GM18508 (cell line): ENCODE data around the gene NAA25.
A peak's percentile ranks its signal among the peaks of the same experiment; 100 is the strongest.
"Not testable (repeated sequence)": the region's sequence is repeated elsewhere in the genome, so short reads cannot be mapped to it uniquely, and the experiment has no call there.

ENCODE experiments used
- ATAC-seq: cut with Tn5 transposase; IDR thresholded peaks from one replicate; pipeline ENCODE4 v1.9.1; 2021; ENCODE audit warnings: moderate number of reproducible peaks; ENCODE audit not compliant: insufficient read depth, unreplicated experiment

Gene NAA25

GRCh38 chr12:112012775-112013600 lies 95.6 kb downstream of the NAA25 start, which contains the start of the genes ERP29 and TMEM116:
Gene ERP29 (plus strand): TSS chr12:112013426. CDS start chr12:112013466, 40 bp downstream.
Gene TMEM116 (minus strand): TSS chr12:112013165. CDS start chr12:112005270, 7,895 bp downstream.
- ATAC-seq = peak; percentile 38

GRCh38 chr12:112011685-112012084 lies 96.9 kb downstream of the NAA25 start:
- no peak for ATAC-seq

DNA sequence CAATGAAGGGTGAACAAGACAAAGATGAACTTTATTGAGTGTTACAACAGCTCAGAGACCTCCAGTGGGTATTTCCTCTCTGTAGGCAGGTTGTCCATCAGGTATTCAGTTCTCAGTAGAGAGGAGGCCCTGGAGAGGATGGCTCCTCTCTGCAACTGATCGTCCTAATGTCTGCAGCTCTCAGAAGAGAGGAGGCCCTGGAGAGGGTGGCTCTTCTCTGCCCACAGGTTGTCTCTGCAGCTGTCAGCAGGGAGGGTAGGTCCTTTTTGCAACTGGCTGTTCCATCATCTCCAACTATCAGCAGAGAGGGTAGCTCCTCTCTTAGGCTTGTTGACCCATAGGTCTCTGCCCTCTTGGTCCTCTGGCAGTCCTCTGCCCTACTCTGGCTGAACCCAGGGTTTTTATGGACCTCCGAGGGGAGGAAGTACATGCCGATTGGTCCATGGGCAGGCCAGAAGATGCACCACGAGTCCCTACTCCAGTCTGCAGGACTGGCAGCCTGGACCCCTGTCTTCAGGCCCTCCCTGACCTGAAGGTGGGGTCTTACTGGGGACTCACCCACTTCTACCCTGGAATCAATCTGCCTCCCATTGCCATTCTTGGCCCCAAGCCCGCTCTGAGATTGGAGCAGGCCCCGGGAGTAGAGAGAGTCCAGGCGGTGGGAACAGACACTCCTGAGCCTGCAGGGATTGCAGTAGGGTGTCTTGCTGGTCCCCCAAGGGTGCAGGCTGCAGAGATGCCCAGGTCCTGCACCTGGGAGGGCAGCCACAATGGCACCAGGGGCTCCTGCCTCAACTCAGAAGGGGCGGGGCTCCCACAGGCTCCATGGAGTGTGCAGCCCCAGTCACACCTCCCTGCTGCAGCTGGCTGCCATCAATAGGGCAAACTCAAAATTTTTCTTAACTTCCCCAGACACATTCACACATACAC lies 97.9 kb downstream of the NAA25 start:
- ATAC-seq = no peak

DNA sequence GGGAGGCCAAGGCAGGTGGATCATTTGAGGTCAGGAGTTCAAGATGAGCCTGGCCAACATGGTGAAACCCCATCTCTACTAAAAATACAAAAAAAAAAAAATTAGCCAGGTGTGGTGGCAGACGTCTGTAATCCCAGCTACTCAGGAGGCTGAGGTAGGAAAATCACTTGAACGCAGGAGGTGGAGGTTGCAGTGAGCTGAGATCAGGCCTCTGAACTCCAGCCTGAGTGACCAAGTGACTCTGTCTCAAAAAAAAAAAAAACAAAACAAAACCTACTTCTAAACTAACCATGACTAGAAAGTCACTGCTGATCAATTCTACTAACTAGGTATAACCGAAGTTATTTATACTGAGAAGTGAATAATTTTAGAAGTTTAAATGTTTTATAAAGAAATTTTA lies 99.0 kb downstream of the NAA25 start:
- not testable (repeated sequence) for ATAC-seq

- ATAC-seq = no peak
Observed at GRCh38 chr12:112008918-112009317, 99.7 kb downstream of the NAA25 start.

- ATAC-seq = no peak
Observed at GRCh38 chr12:112007945-112008344, 100.6 kb downstream of the NAA25 start.

DNA sequence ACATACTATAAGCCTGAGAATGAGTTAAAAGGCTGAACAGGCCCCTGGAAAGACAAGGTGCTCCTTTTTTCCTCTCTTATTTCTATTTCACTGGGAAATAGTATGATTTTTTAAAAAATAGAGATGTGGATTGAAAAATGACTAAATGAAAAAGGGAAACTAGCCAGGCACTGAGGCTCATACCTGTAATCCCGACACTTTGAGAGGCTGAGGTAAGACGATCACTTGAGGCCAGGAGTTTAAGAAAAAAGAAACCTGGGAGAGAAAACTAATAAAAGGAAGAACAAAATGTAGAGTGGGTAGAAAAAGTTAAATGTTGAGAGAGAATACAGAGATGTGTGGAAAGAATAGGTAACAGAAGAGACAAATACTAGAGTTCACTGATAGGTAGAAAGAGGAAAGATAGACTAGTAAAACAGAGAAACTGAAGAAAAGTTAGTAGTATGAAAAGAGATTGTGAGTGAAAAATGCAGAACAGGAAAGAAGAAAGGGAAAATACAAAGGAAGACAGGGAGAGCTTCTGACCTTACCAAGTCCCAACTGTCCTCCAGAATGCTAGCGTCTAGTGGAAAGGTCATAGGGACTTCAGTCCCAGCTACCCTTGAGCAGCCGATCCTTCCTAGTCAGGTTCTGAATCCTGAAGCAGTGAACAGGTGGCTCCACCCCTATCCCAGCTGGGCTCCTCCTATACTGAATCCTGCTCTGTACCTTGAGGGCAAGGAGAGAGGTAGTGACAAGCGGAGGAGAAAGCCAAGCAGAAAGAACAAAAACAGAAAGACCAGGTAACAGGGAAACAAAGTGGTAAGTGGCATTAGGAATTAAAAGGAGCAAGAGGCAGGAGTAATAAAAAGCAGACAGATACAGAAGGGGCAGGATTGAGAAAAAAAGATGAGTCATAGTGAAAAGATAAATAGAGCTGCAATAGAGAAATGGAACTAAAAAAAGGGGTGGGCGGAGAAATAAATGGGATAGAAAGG lies 102.9 kb downstream of the NAA25 start:
- ATAC-seq = no peak

GRCh38 chr12:112004041-112004440 lies 104.5 kb downstream of the NAA25 start:
- ATAC-seq = no peak

DNA sequence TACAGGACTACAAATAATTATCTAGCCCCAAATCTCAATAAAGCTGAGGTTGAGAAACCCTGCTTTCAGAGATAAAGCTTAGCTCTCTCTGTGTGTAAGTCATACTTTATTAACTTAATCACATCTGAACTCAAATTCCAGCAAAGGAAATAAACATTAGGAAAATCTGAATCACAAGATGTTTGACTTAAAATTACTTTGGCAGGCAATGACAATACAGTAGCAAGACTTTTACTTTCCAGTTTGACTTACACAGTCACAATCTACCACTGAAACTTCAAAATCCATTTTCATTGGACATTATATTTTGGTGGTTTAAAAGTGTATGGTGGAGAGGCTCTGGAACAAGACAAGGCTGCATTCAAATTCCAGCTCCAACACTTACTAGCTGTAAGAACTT lies 107.0 kb downstream of the NAA25 start:
- ATAC-seq = no peak

DNA sequence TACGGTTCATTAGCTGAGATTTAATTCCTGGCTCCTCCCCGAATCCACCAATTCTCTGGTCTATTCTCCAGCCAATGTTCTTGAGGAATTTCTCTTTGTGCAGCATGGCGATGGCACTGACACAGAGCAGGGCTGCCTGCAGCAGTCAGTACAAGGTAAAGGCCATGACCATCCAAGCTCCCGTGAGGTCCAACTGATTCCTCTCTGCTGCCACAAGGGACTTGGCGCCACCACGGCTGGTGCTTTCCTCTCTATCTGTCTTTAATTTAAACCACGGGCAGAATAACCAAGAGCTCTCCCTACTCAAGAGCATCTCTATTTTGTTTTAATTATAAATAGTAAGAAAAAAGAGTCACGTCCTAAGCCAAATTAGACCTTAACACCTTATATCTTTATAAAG lies 107.8 kb downstream of the NAA25 start:
- no peak for ATAC-seq

GRCh38 chr12:111999129-111999528 lies 109.5 kb downstream of the NAA25 start:
- not testable (repeated sequence) for ATAC-seq

DNA sequence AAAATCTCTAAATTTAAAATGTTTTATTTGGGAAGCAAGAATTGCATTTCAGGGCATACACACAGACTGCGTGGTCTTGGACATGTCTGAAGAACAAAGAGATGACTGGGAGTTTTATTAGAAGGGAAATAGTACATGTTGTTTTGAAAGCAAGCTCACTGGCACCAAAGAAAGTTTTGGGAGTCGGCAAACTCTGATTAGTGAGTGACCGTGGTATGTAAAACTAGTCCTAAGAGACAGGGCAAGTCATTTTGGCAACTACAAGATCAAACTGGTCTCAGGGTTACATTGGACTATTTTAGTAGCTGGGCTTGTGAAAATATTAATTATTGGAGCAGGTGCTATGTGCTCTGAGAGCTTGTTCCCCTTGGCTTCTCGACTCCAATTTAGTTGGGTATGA lies 110.6 kb downstream of the NAA25 start:
- no peak for ATAC-seq

DNA sequence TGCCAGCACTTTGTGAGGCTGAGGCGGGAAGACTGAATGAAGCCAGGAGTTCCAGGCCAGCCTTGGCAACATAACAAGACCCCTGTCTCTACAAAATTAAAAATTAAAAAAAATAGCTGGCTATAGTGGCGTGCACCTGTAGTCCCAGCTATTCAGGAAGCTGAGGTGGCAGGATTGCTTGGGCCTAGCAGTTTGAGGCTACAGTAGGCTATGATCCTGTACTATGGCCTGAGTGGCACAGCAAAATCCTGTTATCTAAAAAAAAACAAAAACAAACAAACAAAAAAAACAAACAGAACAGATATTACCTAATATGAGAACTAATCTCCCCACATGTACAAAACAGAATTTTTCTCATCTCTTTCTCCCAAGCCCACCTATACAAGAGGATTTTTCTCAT lies 111.3 kb downstream of the NAA25 start:
- no peak for ATAC-seq

- no peak for ATAC-seq
Observed at GRCh38 chr12:111995782-111996480, 112.7 kb downstream of the NAA25 start.

- ATAC-seq = not testable (repeated sequence)
Observed at GRCh38 chr12:111994211-111995111, 114.1 kb downstream of the NAA25 start.

DNA sequence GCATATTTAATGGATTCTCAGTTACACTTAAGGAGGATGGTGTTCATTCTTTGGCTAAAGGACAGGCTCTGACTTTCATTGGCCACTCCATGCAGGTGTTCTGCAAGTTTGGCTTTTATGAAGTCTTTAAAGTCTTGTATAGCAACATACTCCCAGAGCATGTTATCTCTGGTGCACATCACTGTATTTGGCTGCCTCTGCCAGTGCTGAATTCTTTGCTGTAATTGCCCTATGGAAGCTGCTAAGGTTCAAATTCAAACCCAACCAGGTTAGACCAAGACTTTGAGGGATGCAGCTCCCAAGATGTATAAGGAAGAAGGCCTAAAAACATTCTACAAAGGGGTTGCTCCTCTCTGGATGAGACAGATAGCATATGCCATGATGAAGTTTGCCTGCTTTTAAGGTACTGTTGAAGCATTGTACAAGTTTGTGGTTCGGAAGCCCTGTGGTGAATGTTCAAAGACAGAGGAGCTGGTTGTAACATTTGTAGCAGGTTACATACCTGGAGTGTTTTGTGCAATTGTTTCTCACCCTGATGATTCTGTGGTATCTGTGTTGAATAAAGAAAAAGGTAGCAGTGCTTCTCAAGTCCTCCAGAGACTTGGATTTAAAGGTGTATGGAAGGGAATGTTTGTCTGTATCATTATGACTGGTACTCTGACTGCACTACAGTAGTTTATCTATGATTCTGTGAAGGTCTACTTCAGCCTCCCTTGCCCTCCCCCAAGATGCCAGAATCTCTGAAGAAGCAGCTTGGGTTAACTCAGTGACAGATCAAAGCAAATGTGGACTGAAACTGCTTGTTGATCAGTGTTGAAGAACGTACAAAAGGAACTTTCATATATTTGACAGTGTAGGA lies 115.1 kb downstream of the NAA25 start:
- no peak for ATAC-seq

DNA sequence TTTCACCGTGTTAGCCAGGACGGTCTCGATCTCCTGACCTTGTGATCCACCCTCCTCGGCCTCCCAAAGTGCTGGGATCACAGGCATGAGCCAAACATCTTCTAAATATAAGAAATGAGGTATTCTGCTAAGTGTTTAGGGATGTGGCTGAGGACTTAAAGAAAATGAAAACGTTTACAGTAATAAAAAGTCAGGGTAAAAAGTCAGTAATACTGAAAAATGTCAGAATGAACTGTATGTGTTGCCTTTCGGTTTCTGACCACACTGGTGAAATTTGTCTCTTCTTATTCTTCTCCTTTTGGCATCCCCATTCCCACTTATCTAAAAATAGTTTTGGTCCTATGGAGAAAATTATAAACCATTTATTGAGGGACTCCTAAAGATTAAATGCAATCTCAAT lies 116.1 kb downstream of the NAA25 start:
- no peak for ATAC-seq
